HEK293 (cell line): ENCODE results near the gene DNAH7.

Source experiments
- CTCF ChIP-seq: fragments of 450-650 bp; formaldehyde crosslinking; IDR thresholded peaks from 2 replicates; pipeline ENCODE4 v1.5.1; 2016; ENCODE audit warnings: missing biosample characterization, missing genetic modification characterization
- SCRT1 ChIP-seq: fragments of 450-650 bp; formaldehyde crosslinking; IDR thresholded peaks from 2 replicates; pipeline ENCODE4 v1.5.1; 2016; ENCODE audit warnings: missing biosample characterization, missing genetic modification characterization, borderline replicate concordance
- TCF7L2 ChIP-seq: IDR thresholded peaks from 2 replicates; pipeline ENCODE4 v1.6.1; 2011; ENCODE audit warnings: low read depth, mild to moderate bottlenecking, inconsistent platforms, low read length, moderate library complexity, borderline replicate concordance
- TRIM28 ChIP-seq: IDR thresholded peaks from 2 replicates; pipeline ENCODE4 v1.6.1; 2011; ENCODE audit warnings: low read length, control low read depth, borderline replicate concordance
- ZNF660 ChIP-seq: fragments of 450-650 bp; IDR thresholded peaks from 2 replicates; pipeline ENCODE4 v1.5.1; 2018; ENCODE audit warnings: missing biosample characterization, mild to moderate bottlenecking, missing genetic modification characterization
- TF ChIP-seq, protein P1 (sequence below): fragments of 450-650 bp; formaldehyde crosslinking; IDR thresholded peaks from 2 replicates; pipeline ENCODE4 v1.5.1; 2016; ENCODE audit warnings: missing biosample characterization, missing genetic modification characterization, low read depth

- TF ChIP-seq CTCF (tag by site-specific recombination) (no peak), TRIM28 (no peak), TCF7L2 (no peak), ZNF660 (no peak), SCRT1 (tag by site-specific recombination) (no peak)
- TF ChIP-seq, protein P1, sequence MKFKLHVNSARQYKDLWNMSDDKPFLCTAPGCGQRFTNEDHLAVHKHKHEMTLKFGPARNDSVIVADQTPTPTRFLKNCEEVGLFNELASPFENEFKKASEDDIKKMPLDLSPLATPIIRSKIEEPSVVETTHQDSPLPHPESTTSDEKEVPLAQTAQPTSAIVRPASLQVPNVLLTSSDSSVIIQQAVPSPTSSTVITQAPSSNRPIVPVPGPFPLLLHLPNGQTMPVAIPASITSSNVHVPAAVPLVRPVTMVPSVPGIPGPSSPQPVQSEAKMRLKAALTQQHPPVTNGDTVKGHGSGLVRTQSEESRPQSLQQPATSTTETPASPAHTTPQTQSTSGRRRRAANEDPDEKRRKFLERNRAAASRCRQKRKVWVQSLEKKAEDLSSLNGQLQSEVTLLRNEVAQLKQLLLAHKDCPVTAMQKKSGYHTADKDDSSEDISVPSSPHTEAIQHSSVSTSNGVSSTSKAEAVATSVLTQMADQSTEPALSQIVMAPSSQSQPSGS (tag by site-specific recombination), result no peak
Measured at GRCh38 chr2:195834836-195835235, 233.8 kb downstream of the DNAH7 start.
